NB4 (cell line): Measurements from ENCODE around the gene ZBTB22.

Experiments used
- CTCF ChIP-seq: IDR thresholded peaks from one replicate; pipeline ENCODE4 v1.5.1; 2012; ENCODE audit warnings: low read depth, low read length
- MAX ChIP-seq: IDR thresholded peaks from 2 replicates; pipeline ENCODE4 v1.6.1; 2011; ENCODE audit warnings: low read depth, low read length
- MYC ChIP-seq: IDR thresholded peaks from 2 replicates; pipeline ENCODE4 v1.6.1; 2011; ENCODE audit warnings: low read depth, low read length
- POLR2A ChIP-seq: IDR thresholded peaks from 2 replicates; pipeline ENCODE4 v1.6.1; 2011; ENCODE audit warnings: mild to moderate bottlenecking; ENCODE audit not compliant: insufficient read length; ENCODE audit errors: extremely low read depth

GRCh38 chr6:33288921-33289783 is 28.4 kb downstream of the ZBTB22 start, which contains the start of the genes PFDN6 and WDR46:
- TF ChIP-seq CTCF: no peak
- peak; percentile 63 for TF ChIP-seq POLR2A
- peak; percentile 91 for TF ChIP-seq MAX
- peak; percentile 81 for TF ChIP-seq MYC
